GM21515 (cell line): Measurements from ENCODE around the gene ZNF83.
A peak's percentile ranks its signal among the peaks of the same experiment; 100 is the strongest.
"Not testable (repeated sequence)": the region's sequence is repeated elsewhere in the genome, so short reads cannot be mapped to it uniquely, and the experiment has no call there.

Experiments
- ATAC-seq: cut with Tn5 transposase; IDR thresholded peaks from one replicate; pipeline ENCODE4 v1.9.1; 2021; ENCODE audit not compliant: unreplicated experiment

The ZNF83 gene

GRCh38 chr19:52640916-52641315 lies 2.8 kb upstream of the ZNF83 start:
- ATAC-seq = no peak

GRCh38 chr19:52639996-52640395 lies 1.8 kb upstream of the ZNF83 start:
- no peak for ATAC-seq

- ATAC-seq = peak; percentile 16
Observed at GRCh38 chr19:52638601-52639000, 446 bp upstream of the ZNF83 start.

GRCh38 chr19:52635786-52636570 lies 2.2 kb downstream of the ZNF83 start:
- no peak for ATAC-seq

- ATAC-seq = not testable (repeated sequence)
Observed at GRCh38 chr19:52627441-52627840, 10.7 kb downstream of the ZNF83 start.

GRCh38 chr19:52626915-52627314 lies 11.2 kb downstream of the ZNF83 start:
- no peak for ATAC-seq

- ATAC-seq = no peak
Observed at GRCh38 chr19:52622261-52622660, 15.9 kb downstream of the ZNF83 start.

GRCh38 chr19:52621376-52621775 lies 16.8 kb downstream of the ZNF83 start:
- ATAC-seq = no peak

- no peak for ATAC-seq
Observed at GRCh38 chr19:52613299-52613906, 24.8 kb downstream of the ZNF83 start.

GRCh38 chr19:52603558-52604207 lies 34.5 kb downstream of the ZNF83 start:
- ATAC-seq = no peak

GRCh38 chr19:52602941-52603340 lies 35.2 kb downstream of the ZNF83 start:
- no peak for ATAC-seq

GRCh38 chr19:52601974-52602366 lies 36.2 kb downstream of the ZNF83 start:
- ATAC-seq = not testable (repeated sequence)

- ATAC-seq = peak; percentile 91
Observed at GRCh38 chr19:52601025-52601973, 36.9 kb downstream of the ZNF83 start.

- no peak for ATAC-seq
Observed at GRCh38 chr19:52600639-52601024, 37.5 kb downstream of the ZNF83 start.

GRCh38 chr19:52599241-52599640 lies 38.9 kb downstream of the ZNF83 start:
- no peak for ATAC-seq

GRCh38 chr19:52593441-52593840 lies 44.7 kb downstream of the ZNF83 start:
- ATAC-seq = not testable (repeated sequence)

- ATAC-seq = no peak
Observed at GRCh38 chr19:52592301-52592700, 45.9 kb downstream of the ZNF83 start.

GRCh38 chr19:52590728-52591127 lies 47.4 kb downstream of the ZNF83 start:
- ATAC-seq = no peak

GRCh38 chr19:52585604-52586003 lies 52.6 kb downstream of the ZNF83 start:
- no peak for ATAC-seq

GRCh38 chr19:52584736-52585440 lies 53.3 kb downstream of the ZNF83 start:
- no peak for ATAC-seq
